ENCODE measurements around the gene POLG2. TPM values are rescaled to one million over a fixed set of nuclear protein-coding genes. Genes with fewer than 3 reads are reported as not detected.

The POLG2 gene
- total RNA-seq, 1 donor from 2014 or later, result 10.3 TPM

DNA sequence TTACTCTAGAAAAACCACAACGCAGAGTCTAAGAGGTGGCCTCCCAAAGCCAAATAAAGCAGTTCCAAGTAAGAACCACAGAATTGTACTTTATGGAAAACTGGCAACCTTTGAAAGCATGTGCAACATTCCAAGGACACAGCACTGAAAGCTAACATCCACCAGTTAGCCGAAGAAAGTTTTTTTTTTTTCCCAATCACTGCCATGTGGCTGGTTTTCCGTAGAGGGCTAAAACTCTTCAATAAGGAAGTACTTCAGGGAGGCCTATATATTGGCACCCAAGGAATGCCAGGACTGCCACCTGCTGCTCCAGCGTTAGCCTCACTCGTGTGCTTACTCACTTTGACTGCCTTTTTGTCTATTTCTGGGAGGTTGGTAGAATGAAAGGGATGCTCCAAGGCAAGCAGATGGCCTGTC, 35.1 kb upstream of the POLG2 start:
- Mint-ChIP-seq H3K27me3 (ENCODE audit: low read depth) (no peaks in the 10 kb centered on the region), H3K27ac (ENCODE audit: unreplicated experiment) (peak overlapping the region; percentile 52), H3K4me3 (ENCODE audit: unreplicated experiment) (no peak overlapping the region), H3K36me3 (ENCODE audit: low read depth) (peaks cover 38% of the 10 kb centered on the region), H3K9me3 (ENCODE audit: low read depth) (no peaks in the 10 kb centered on the region), H3K4me1 (ENCODE audit: low read depth) (peaks cover 22% of the 10 kb centered on the region)
- no peak for DNase-seq (ENCODE audit: low spot score)
- TF ChIP-seq, protein P1, sequence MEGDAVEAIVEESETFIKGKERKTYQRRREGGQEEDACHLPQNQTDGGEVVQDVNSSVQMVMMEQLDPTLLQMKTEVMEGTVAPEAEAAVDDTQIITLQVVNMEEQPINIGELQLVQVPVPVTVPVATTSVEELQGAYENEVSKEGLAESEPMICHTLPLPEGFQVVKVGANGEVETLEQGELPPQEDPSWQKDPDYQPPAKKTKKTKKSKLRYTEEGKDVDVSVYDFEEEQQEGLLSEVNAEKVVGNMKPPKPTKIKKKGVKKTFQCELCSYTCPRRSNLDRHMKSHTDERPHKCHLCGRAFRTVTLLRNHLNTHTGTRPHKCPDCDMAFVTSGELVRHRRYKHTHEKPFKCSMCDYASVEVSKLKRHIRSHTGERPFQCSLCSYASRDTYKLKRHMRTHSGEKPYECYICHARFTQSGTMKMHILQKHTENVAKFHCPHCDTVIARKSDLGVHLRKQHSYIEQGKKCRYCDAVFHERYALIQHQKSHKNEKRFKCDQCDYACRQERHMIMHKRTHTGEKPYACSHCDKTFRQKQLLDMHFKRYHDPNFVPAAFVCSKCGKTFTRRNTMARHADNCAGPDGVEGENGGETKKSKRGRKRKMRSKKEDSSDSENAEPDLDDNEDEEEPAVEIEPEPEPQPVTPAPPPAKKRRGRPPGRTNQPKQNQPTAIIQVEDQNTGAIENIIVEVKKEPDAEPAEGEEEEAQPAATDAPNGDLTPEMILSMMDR (IDR thresholded peaks at IDR 0.05), result peak; percentile 8

DNA sequence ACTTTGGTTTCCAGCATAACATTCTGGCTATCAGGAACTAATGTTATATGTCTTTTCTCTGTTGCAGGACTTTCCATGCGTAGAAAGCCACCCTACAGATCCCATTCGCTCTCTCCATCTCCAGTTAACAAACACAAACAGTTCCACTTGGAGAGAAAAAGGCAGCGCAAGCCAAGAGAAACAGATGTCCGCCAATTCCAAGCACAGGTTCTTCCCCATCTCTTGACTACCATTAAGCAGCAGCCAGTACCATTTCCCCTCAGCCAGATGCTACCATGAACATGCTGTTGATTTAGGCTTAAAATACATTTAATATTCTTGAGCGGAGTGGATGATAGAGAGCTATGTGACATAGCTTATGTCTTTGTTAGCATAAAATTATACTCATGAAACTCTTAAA, 32.4 kb upstream of the POLG2 start:
- TF ChIP-seq, protein P1 (IDR thresholded peaks at IDR 0.05), result no peak
- H3K36me3 Mint-ChIP-seq (ENCODE audit: low read depth), result peaks cover 41% of the 10 kb centered on the region

DNA sequence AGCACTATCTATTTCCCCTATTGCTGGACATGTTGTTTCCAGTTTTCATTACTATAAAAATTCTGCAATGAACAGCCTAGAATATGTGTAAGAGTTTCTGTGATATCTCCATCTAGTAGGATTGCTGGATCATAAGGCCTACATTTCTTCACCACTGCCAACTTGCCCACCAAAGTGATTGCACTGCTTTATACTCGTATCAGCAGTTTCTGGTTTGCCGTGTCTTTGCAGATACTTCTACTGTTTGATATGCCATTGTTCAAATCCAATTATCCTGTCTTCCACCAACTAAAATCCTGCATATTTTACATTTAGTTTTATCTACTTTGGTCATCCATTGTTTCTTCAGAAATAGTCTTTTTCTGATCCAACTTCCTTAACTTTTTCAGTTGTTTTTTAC, 31.1 kb upstream of the POLG2 start:
- Mint-ChIP-seq H3K4me1 (ENCODE audit: low read depth) (peaks cover 22% of the 10 kb centered on the region), H3K9me3 (ENCODE audit: low read depth) (no peaks in the 10 kb centered on the region), H3K36me3 (ENCODE audit: low read depth) (peaks cover 42% of the 10 kb centered on the region), H3K4me3 (ENCODE audit: unreplicated experiment) (no peak overlapping the region), H3K27ac (ENCODE audit: unreplicated experiment) (no peak overlapping the region), H3K27me3 (ENCODE audit: low read depth) (no peaks in the 10 kb centered on the region)
- no peak for DNase-seq (ENCODE audit: low spot score)
- TF ChIP-seq, protein P1 (IDR thresholded peaks at IDR 0.05), result no peak

More for the DNA sequence above, 32.4 kb upstream of the POLG2 start:
- Mint-ChIP-seq H3K9me3 (ENCODE audit: low read depth) (no peaks in the 10 kb centered on the region), H3K4me3 (ENCODE audit: unreplicated experiment) (no peak overlapping the region), H3K27ac (ENCODE audit: unreplicated experiment) (no peak overlapping the region), H3K27me3 (ENCODE audit: low read depth) (no peaks in the 10 kb centered on the region), H3K4me1 (ENCODE audit: low read depth) (peaks cover 22% of the 10 kb centered on the region)
- no peak for DNase-seq (ENCODE audit: low spot score)

DNA sequence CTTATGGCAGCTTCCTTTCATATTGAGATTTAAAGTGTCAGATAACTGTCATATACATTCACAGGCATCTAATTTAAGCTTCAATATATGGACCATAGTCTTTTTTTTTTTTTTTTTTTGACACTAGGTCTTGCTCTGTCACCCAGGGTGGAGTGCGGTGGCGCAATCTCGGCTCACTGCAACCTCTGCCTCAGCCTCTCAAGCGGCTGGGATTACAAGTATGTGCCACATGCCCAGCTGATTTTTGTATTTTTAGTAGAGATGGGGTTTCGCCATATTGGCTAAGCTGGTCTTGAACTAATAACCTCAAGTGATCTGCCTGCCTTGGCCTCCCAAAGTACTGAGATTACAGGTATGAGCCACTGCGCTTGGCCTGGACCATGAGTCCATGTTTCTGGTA, 23.5 kb upstream of the POLG2 start:
- no peaks in the 10 kb centered on the region for H3K9me3 Mint-ChIP-seq (ENCODE audit: low read depth)
- DNase-seq (ENCODE audit: low spot score), result no peak
- TF ChIP-seq, protein P1 (IDR thresholded peaks at IDR 0.05), result no peak
- peaks cover under 1% of the 10 kb centered on the region for H3K4me1 Mint-ChIP-seq (ENCODE audit: low read depth)
- no peak overlapping the region for H3K27ac Mint-ChIP-seq (ENCODE audit: unreplicated experiment)
- H3K4me3 Mint-ChIP-seq (ENCODE audit: unreplicated experiment), result no peak overlapping the region
- H3K36me3 Mint-ChIP-seq (ENCODE audit: low read depth), result peaks cover 27% of the 10 kb centered on the region
- H3K27me3 Mint-ChIP-seq (ENCODE audit: low read depth), result no peaks in the 10 kb centered on the region

DNA sequence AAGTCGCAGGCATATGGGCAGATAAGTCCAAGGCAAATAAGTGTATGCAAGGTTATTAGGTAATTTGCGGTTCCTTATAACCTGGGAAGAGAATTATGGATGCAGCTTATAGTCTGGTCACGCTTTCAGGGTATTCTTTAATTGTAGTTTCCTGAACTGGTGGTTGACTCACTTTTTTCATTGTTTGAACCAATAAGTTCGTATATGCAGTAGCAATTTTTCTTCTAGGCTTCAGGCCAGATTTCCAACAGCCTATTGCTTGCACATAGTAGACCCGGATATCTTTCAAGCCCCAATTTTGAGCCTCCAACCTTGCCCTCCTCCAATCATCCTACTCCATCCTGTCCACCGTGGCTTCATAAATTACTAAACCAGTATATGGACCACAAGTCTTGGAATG, 22.7 kb upstream of the POLG2 start:
- Mint-ChIP-seq H3K36me3 (ENCODE audit: low read depth) (peaks cover 30% of the 10 kb centered on the region), H3K27me3 (ENCODE audit: low read depth) (no peaks in the 10 kb centered on the region), H3K4me1 (ENCODE audit: low read depth) (peaks cover 2% of the 10 kb centered on the region), H3K4me3 (ENCODE audit: unreplicated experiment) (no peak overlapping the region), H3K9me3 (ENCODE audit: low read depth) (no peaks in the 10 kb centered on the region), H3K27ac (ENCODE audit: unreplicated experiment) (no peak overlapping the region)
- no peak for DNase-seq (ENCODE audit: low spot score)
- TF ChIP-seq, protein P1 (IDR thresholded peaks at IDR 0.05), result no peak
